ENCODE results near the gene CCDC14. TPM values are rescaled to one million over a fixed set of nuclear protein-coding genes. Genes with fewer than 3 reads are reported as not detected.

CCDC14 gene
- total and polyA plus RNA-seq, 2 donors: 15.9 to 114 TPM

DNA sequence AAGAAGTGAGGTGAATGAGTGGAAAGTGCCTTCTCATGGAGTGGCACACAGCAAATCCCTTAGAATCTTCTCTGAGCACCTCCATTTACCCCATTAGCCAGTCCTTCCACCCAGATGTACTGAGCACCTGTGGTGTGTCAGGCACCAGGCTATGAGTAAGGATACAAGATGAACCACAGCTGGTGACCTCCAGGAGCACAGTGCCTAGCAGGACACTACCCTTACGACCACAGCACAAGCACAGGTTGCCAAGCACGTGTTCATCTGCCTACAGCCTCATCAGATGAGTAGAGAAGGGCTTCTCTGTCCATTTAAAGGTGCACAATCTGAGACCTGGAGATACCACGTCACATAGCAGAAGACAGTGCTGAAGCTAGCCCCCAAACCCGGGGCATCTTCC is 83.1 kb downstream of the CCDC14 start:
- Histone ChIP-seq H3K27ac (ENCODE audit: low read depth) (no peak overlapping the region), H3K4me1 (ENCODE audit: insufficient read depth) (no peaks in the 10 kb centered on the region), H3K4me3 (ENCODE audit: low read depth, low read length) (no peak overlapping the region), H3K36me3 (ENCODE audit: insufficient read depth) (no peaks in the 10 kb centered on the region)
- WGBS: 89% methylated on average over 4 of the region's 4 CpGs
- no peak for DNase-seq (ENCODE audit: extremely low spot score)

DNA sequence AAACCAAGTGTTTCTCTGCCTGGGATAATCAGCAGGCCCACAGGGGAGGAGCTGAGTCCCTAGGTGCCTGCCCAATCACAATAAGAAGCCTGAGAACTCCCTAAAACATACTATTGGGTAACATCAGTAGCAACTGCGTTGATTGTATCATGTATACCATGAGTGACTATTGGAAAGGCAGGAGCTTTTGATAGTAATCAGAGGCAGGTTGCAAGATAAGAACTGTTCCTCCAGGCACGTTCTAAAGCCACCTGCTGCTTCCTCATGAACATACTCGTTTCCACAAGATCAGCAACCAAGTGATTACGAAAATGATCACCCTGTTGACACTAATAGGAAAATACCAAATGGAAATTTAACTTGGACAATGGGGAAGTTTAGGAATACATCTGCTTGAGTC is 83.6 kb downstream of the CCDC14 start:
- H3K36me3 ChIP-seq (ENCODE audit: insufficient read depth): no peaks in the 10 kb centered on the region
- no peak overlapping the region for H3K27ac ChIP-seq (ENCODE audit: low read depth)
- no peak for DNase-seq (ENCODE audit: extremely low spot score)
- H3K4me3 ChIP-seq (ENCODE audit: low read depth, low read length): no peak overlapping the region
- no peaks in the 10 kb centered on the region for H3K4me1 ChIP-seq (ENCODE audit: insufficient read depth)
- WGBS: 82% methylated on average over 4 of the region's 4 CpGs

DNA sequence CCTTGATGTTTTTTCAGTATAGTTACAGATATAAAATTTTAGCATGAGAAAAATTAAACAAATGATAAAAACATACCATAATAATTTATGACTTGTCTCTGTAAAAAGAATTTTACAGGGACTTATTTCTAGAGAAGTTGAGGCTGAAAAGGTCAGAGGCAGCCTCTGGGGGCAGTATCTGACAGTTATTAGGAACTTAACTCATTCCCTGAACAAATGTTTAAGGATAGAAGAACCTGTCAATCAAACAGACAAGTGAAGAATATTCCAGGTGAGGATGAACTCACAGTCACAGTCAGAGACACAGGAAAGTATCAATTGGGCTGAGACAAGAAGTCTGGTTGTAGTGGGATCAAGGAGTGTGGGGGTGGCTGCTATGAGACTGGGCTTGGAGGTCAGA is 84.2 kb downstream of the CCDC14 start:
- Histone ChIP-seq H3K4me3 (ENCODE audit: low read depth, low read length) (no peak overlapping the region), H3K36me3 (ENCODE audit: insufficient read depth) (no peaks in the 10 kb centered on the region), H3K4me1 (ENCODE audit: insufficient read depth) (no peaks in the 10 kb centered on the region), H3K27ac (ENCODE audit: low read depth) (no peak overlapping the region)
- no peak for DNase-seq (ENCODE audit: extremely low spot score)

DNA sequence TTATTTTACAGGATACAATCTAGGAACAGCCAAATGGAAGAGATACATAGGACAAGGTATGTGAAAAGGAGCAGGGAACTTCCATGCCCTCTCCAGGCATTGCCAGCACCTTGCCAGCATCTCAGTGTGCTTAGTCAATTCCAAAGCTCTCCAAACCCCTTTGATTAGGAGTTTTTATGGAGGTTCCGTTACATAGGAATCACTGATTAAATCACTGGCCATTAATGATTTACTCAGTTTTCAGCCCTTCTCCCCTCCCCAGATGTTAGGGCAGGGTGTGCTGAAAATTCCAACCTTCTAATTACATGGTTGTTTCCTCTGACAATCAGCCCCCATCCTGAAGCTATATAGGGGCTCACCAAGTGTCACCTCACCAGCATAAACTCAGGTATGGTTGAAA is 88.4 kb downstream of the CCDC14 start:
- Histone ChIP-seq H3K36me3 (ENCODE audit: insufficient read depth) (no peaks in the 10 kb centered on the region), H3K4me1 (ENCODE audit: insufficient read depth) (no peaks in the 10 kb centered on the region), H3K4me3 (ENCODE audit: low read depth, low read length) (no peak overlapping the region), H3K27ac (ENCODE audit: low read depth) (no peak overlapping the region)
- DNase-seq (ENCODE audit: extremely low spot score): no peak
- 78% methylated on average over 1 of the region's 1 CpG for WGBS

DNA sequence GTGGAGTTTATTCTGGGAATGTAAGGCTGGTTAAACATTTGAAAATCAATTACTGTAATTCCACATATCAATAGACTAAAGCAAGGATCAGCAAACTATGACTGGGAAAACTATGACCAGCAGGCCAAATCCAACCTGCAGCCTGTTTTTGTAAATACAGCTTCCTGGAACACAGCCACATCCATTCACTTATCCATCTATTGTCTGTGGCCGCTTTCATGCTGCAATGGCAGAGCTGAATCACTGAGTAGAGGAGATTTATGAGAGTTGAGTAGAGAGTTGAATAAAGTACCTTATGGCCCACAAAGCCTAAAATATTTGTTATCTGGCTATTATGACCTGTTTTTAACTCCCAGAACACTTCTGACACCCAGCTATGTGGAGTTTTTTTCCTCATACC is 89.1 kb downstream of the CCDC14 start:
- no peak overlapping the region for H3K4me3 ChIP-seq (ENCODE audit: low read depth, low read length)
- no peaks in the 10 kb centered on the region for H3K36me3 ChIP-seq (ENCODE audit: insufficient read depth)
- H3K27ac ChIP-seq (ENCODE audit: low read depth): no peak overlapping the region
- no peak for DNase-seq (ENCODE audit: extremely low spot score)
- 83% methylated on average over 1 of the region's 1 CpG for WGBS
- H3K4me1 ChIP-seq (ENCODE audit: insufficient read depth): no peaks in the 10 kb centered on the region

DNA sequence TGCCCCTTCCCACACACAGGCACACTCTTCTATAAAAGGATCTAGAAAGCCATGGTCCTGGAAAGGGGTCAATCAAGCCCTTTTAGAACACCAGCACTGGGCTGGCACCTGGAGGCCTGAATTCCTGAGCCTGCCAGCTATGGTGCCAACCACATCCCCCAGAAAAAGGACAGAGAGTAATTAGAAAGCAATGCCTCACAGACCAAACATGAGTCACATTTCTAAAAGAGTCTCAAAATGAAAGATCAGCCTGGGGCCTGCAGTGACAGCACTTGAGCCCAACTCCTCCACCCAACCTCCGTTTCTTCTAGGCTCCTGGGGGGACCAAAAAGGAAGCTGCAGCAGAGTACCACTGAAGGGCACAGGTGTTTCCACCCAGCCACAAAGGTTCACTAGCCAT is 91.0 kb downstream of the CCDC14 start:
- no peaks in the 10 kb centered on the region for H3K36me3 ChIP-seq (ENCODE audit: insufficient read depth)
- no peak overlapping the region for H3K4me3 ChIP-seq (ENCODE audit: low read depth, low read length)
- DNase-seq (ENCODE audit: extremely low spot score): no peak
- no peaks in the 10 kb centered on the region for H3K4me1 ChIP-seq (ENCODE audit: insufficient read depth)
- WGBS: 88% methylated on average over 1 of the region's 1 CpG
- no peak overlapping the region for H3K27ac ChIP-seq (ENCODE audit: low read depth)

DNA sequence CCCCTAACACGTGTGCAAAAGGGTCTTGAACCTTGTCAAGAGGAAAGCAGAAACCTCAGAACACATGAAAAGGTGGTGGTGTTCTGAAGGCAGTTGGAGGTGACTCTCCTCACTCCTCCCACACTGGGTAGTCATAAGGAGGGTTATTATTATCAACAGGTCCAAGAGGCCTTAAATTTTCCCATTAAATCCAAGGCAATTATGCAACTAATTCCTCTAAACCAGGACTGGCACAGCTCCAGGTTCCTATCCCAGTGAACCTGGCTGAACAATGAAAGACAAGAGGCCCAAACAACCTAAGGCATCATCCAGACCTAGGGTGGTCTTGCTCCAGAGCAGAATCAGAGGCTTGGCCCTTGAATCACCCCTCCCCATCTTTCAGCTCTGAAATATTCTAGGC is 91.9 kb downstream of the CCDC14 start:
- Histone ChIP-seq H3K4me3 (ENCODE audit: low read depth, low read length) (no peak overlapping the region), H3K36me3 (ENCODE audit: insufficient read depth) (no peaks in the 10 kb centered on the region), H3K4me1 (ENCODE audit: insufficient read depth) (no peaks in the 10 kb centered on the region), H3K27ac (ENCODE audit: low read depth) (no peak overlapping the region)
- DNase-seq (ENCODE audit: extremely low spot score): no peak
- WGBS: 71% methylated on average over 1 of the region's 1 CpG

DNA sequence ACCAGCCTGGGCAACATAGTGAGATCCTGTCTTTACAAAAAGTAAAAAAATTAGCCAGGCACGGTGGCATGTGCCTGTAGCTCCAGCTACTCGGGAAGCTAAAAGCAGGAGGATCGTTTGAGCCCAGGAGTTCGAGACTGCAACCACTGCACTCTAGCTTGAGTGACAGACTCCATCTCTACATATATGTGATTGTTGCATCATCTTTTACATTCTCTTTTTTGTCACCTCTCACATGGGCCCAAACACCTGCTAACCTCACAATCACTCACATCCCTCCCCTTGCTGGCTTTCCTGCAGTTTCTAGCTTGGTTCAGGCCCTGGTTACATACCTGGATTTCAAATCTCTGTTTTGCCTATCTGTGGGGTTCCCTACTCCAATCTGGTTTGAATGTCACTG is 96.3 kb downstream of the CCDC14 start:
- H3K36me3 ChIP-seq (ENCODE audit: insufficient read depth): no peaks in the 10 kb centered on the region
- no peaks in the 10 kb centered on the region for H3K4me1 ChIP-seq (ENCODE audit: insufficient read depth)
- WGBS: 93% methylated on average over 4 of the region's 4 CpGs
- no peak overlapping the region for H3K27ac ChIP-seq (ENCODE audit: low read depth)
- no peak overlapping the region for H3K4me3 ChIP-seq (ENCODE audit: low read depth, low read length)
- DNase-seq (ENCODE audit: extremely low spot score): no peak

Other genes starting within 250 kb of the CCDC14 start
- gene MYLK, start 76.9 kb downstream of the CCDC14 start, total RNA-seq: 1,524 TPM
- gene MYLK, start 76.9 kb downstream of the CCDC14 start, polyA plus RNA-seq: 1,651 TPM
- gene ROPN1, start 30.9 kb upstream of the CCDC14 start, total RNA-seq: not detected
- not detected for gene ROPN1, start 30.9 kb upstream of the CCDC14 start, polyA plus RNA-seq
- 25.0 TPM for gene KALRN, start 72.1 kb upstream of the CCDC14 start, total RNA-seq
- gene KALRN, start 72.1 kb upstream of the CCDC14 start, polyA plus RNA-seq: 6.1 TPM